Effector memory CD8-positive, alpha-beta T cell (primary cell): ENCODE results near the gene CFAP251.

Source experiments
- ATAC-seq: fragments of 150-1000 bp; cut with Tn5 transposase; replicated peaks from 2 replicates; pipeline ENCODE4 v1.10.0; 2021; ENCODE audit warnings: mild to moderate bottlenecking, moderate library complexity
- DNase-seq, 3 experiments: peaks; one replicate each; pipeline ENCODE4 v3.0.0; 2021
- H3K27ac Mint-ChIP-seq, 2 donors: one replicate each; pipeline ENCODE4 v1.8.0; 2022; ENCODE audit warnings: mild to moderate bottlenecking in 2 of 2, mixed read lengths in 2 of 2, moderate library complexity in 2 of 2
- H3K27me3 Mint-ChIP-seq, 2 donors: one replicate each; pipeline ENCODE4 v1.8.0; 2022; ENCODE audit warnings: mixed read lengths in 2 of 2
- H3K36me3 Mint-ChIP-seq: one replicate; pipeline ENCODE4 v1.8.0; 2022; ENCODE audit warnings: mild to moderate bottlenecking, moderate library complexity, mixed read lengths; ENCODE audit not compliant: insufficient read depth
- H3K4me1 Mint-ChIP-seq, 2 donors: one replicate each; pipeline ENCODE4 v1.8.0; 2022; ENCODE audit warnings: low read depth in 2 of 2, mixed read lengths in 2 of 2
- H3K4me3 Mint-ChIP-seq, 2 donors: one replicate each; pipeline ENCODE4 v1.8.0; 2022; ENCODE audit warnings: mild to moderate bottlenecking in 2 of 2, mixed read lengths in 2 of 2, moderate library complexity in 2 of 2
- H3K9me3 Mint-ChIP-seq, 2 donors: one replicate each; pipeline ENCODE4 v1.8.0; 2022; ENCODE audit warnings: mixed read lengths in 2 of 2

The CFAP251 gene

GRCh38 chr12:122020795-122021192 lies 102.4 kb downstream of the CFAP251 start:
- Mint-ChIP-seq H3K4me1 (peaks cover 0 to 5% of the 10 kb centered on the region in 2 donors), H3K27me3 (peaks cover 6 to 30% of the 10 kb centered on the region in 2 donors), H3K9me3 (no peaks in the 10 kb centered on the region), H3K27ac (no peak overlapping the region), H3K36me3 (peaks cover 11% of the 10 kb centered on the region), H3K4me3 (peak overlapping the region; percentile 77 to 87)
- no peak for DNase-seq
- ATAC-seq = no peak

GRCh38 chr12:122021193-122021821 lies 102.9 kb downstream of the CFAP251 start:
- DNase-seq = no peak
- ATAC-seq = no peak
- H3K4me1 Mint-ChIP-seq = peaks cover 0 to 5% of the 10 kb centered on the region in 2 donors
- no peaks in the 10 kb centered on the region for H3K9me3 Mint-ChIP-seq
- H3K27me3 Mint-ChIP-seq = peaks cover 6 to 30% of the 10 kb centered on the region in 2 donors
- H3K4me3 Mint-ChIP-seq = peak overlapping the region; percentile 77 to 87
- H3K36me3 Mint-ChIP-seq = peaks cover 11% of the 10 kb centered on the region
- H3K27ac Mint-ChIP-seq = peak overlapping the region in 1 of 2 donors; percentile 86

GRCh38 chr12:122021822-122022392 lies 103.5 kb downstream of the CFAP251 start, which contains the start of gene BCL7A:
Gene BCL7A, plus strand, starts transcription at chr12:122021884. Its CDS starts 208 bp downstream, at chr12:122022092.
- H3K4me3 Mint-ChIP-seq = peak within 1 kb of the TSS; percentile 77 to 87
- DNase-seq = peak in 1 of 3 experiments; percentile 30
- peaks cover 0 to 5% of the 10 kb centered on the region in 2 donors for H3K4me1 Mint-ChIP-seq
- H3K27me3 Mint-ChIP-seq = peaks cover 6 to 30% of the 10 kb centered on the region in 2 donors
- H3K9me3 Mint-ChIP-seq = no peaks in the 10 kb centered on the region
- peak within 1 kb of the TSS in 1 of 2 donors; percentile 86 for H3K27ac Mint-ChIP-seq
- H3K36me3 Mint-ChIP-seq = peaks cover 11% of the 10 kb centered on the region
- peak; percentile 72 for ATAC-seq

GRCh38 chr12:122022393-122023338 lies 104.3 kb downstream of the CFAP251 start:
- H3K36me3 Mint-ChIP-seq = peaks cover 11% of the 10 kb centered on the region
- no peaks in the 10 kb centered on the region for H3K9me3 Mint-ChIP-seq
- H3K4me1 Mint-ChIP-seq = peaks cover 0 to 5% of the 10 kb centered on the region in 2 donors
- DNase-seq (no peak), ATAC-seq (peak; percentile 48)
- H3K27ac Mint-ChIP-seq = no peak overlapping the region
- peak overlapping the region; percentile 75 to 76 for H3K4me3 Mint-ChIP-seq
- peaks cover 6 to 30% of the 10 kb centered on the region in 2 donors for H3K27me3 Mint-ChIP-seq

- peaks cover 11% of the 10 kb centered on the region for H3K36me3 Mint-ChIP-seq
- ATAC-seq = no peak
Measured at GRCh38 chr12:122023339-122024131, 105.1 kb downstream of the CFAP251 start.

GRCh38 chr12:122024132-122024785 lies 105.9 kb downstream of the CFAP251 start:
- ATAC-seq = no peak
- H3K4me3 Mint-ChIP-seq = no peak overlapping the region
- H3K36me3 Mint-ChIP-seq = peaks cover 16% of the 10 kb centered on the region
- H3K27me3 Mint-ChIP-seq = peaks cover 11 to 38% of the 10 kb centered on the region in 2 donors
- no peak overlapping the region for H3K27ac Mint-ChIP-seq
- no peaks in the 10 kb centered on the region for H3K9me3 Mint-ChIP-seq
- H3K4me1 Mint-ChIP-seq = peaks cover 9 to 14% of the 10 kb centered on the region in 2 donors
- no peak for DNase-seq

More at GRCh38 chr12:122023339-122024131, 105.1 kb downstream of the CFAP251 start:
- Mint-ChIP-seq H3K4me1 (peaks cover 2 to 7% of the 10 kb centered on the region in 2 donors), H3K4me3 (peak overlapping the region; percentile 75 to 76), H3K27me3 (peaks cover 7 to 33% of the 10 kb centered on the region in 2 donors), H3K27ac (no peak overlapping the region), H3K9me3 (no peaks in the 10 kb centered on the region)
- DNase-seq = no peak

GRCh38 chr12:122026706-122027333 lies 108.4 kb downstream of the CFAP251 start:
- Mint-ChIP-seq H3K27ac (peak overlapping the region in 1 of 2 donors; percentile 20), H3K4me1 (peaks cover 15 to 18% of the 10 kb centered on the region in 2 donors), H3K36me3 (peaks cover 14% of the 10 kb centered on the region), H3K4me3 (no peak overlapping the region), H3K27me3 (peaks cover 6 to 42% of the 10 kb centered on the region in 2 donors), H3K9me3 (no peaks in the 10 kb centered on the region)
- ATAC-seq = no peak
- DNase-seq = no peak

- Mint-ChIP-seq H3K27me3 (peaks cover 6 to 44% of the 10 kb centered on the region in 2 donors), H3K27ac (peak overlapping the region in 1 of 2 donors; percentile 62), H3K36me3 (peaks cover 14% of the 10 kb centered on the region), H3K4me3 (peak overlapping the region; percentile 65 to 73), H3K9me3 (no peaks in the 10 kb centered on the region), H3K4me1 (peaks cover 15 to 18% of the 10 kb centered on the region in 2 donors)
- DNase-seq (no peak), ATAC-seq (no peak)
Measured at GRCh38 chr12:122028165-122028904, 109.9 kb downstream of the CFAP251 start.

- H3K9me3 Mint-ChIP-seq = no peaks in the 10 kb centered on the region
- peak; percentile 37 to 41 (median 38) for DNase-seq
- H3K4me1 Mint-ChIP-seq = peaks cover 15 to 18% of the 10 kb centered on the region in 2 donors
- H3K36me3 Mint-ChIP-seq = peaks cover 14% of the 10 kb centered on the region
- peak overlapping the region in 1 of 2 donors; percentile 62 for H3K27ac Mint-ChIP-seq
- H3K4me3 Mint-ChIP-seq = peak overlapping the region; percentile 65 to 73
- H3K27me3 Mint-ChIP-seq = peaks cover 6 to 42% of the 10 kb centered on the region in 2 donors
- ATAC-seq = peak; percentile 89
Measured at GRCh38 chr12:122028905-122029560, 110.6 kb downstream of the CFAP251 start.

GRCh38 chr12:122029620-122030423 lies 111.4 kb downstream of the CFAP251 start:
- Mint-ChIP-seq H3K36me3 (peaks cover 14% of the 10 kb centered on the region), H3K27ac (no peak overlapping the region), H3K9me3 (no peaks in the 10 kb centered on the region), H3K4me3 (peak overlapping the region; percentile 65 to 73), H3K4me1 (peaks cover 15 to 18% of the 10 kb centered on the region in 2 donors), H3K27me3 (peaks cover 6 to 42% of the 10 kb centered on the region in 2 donors)
- ATAC-seq = no peak
- no peak for DNase-seq
